Inferior parietal cortex (tissue), 1 donor: Measurements from ENCODE around the gene SEC14L1.
"Not testable (repeated sequence)": the region's sequence is repeated elsewhere in the genome, so short reads cannot be mapped to it uniquely, and the experiment has no call there.

Source experiments
- DNase-seq: peaks from one replicate; pipeline ENCODE4 v3.0.0-alpha.2; 2016; ENCODE audit errors: extremely low spot score

SEC14L1 gene

GRCh38 chr17:77116371-77116860, 24.4 kb upstream of the SEC14L1 start:
- DNase-seq, result no peak

- DNase-seq, result no peak
Observed at GRCh38 chr17:77117415-77117814, 23.4 kb upstream of the SEC14L1 start.

- no peak for DNase-seq
Observed at GRCh38 chr17:77118251-77118928, 22.4 kb upstream of the SEC14L1 start.

GRCh38 chr17:77119668-77120301, 21.0 kb upstream of the SEC14L1 start:
- no peak for DNase-seq

GRCh38 chr17:77120868-77121267, 19.9 kb upstream of the SEC14L1 start:
- peak; percentile 29 for DNase-seq

- DNase-seq, result no peak
Observed at GRCh38 chr17:77124192-77124889, 16.4 kb upstream of the SEC14L1 start.

GRCh38 chr17:77125432-77125901, 15.3 kb upstream of the SEC14L1 start:
- no peak for DNase-seq

GRCh38 chr17:77126519-77126918, 14.2 kb upstream of the SEC14L1 start:
- DNase-seq, result no peak

- DNase-seq, result no peak
Observed at GRCh38 chr17:77127735-77128361, 12.9 kb upstream of the SEC14L1 start.

GRCh38 chr17:77128896-77129567, 11.7 kb upstream of the SEC14L1 start:
- no peak for DNase-seq

- DNase-seq, result no peak
Observed at GRCh38 chr17:77129568-77130301, 11.0 kb upstream of the SEC14L1 start.

- DNase-seq, result no peak
Observed at GRCh38 chr17:77130525-77130924, 10.2 kb upstream of the SEC14L1 start.

GRCh38 chr17:77131904-77132303, 8.9 kb upstream of the SEC14L1 start:
- no peak for DNase-seq

GRCh38 chr17:77132411-77133086, 8.2 kb upstream of the SEC14L1 start:
- DNase-seq, result no peak

GRCh38 chr17:77133087-77133638, 7.6 kb upstream of the SEC14L1 start:
- no peak for DNase-seq

- no peak for DNase-seq
Observed at GRCh38 chr17:77136420-77136767, 4.4 kb upstream of the SEC14L1 start.

GRCh38 chr17:77137111-77137510, 3.7 kb upstream of the SEC14L1 start:
- DNase-seq, result no peak

GRCh38 chr17:77137886-77138285, 2.9 kb upstream of the SEC14L1 start:
- DNase-seq, result not testable (repeated sequence)

- DNase-seq, result peak; percentile 96
Observed at GRCh38 chr17:77140166-77140877, 447 bp upstream of the SEC14L1 start.
